Liver (tissue), 9 donors: ENCODE measurements around the gene PIN1. TPM values are rescaled to one million over a fixed set of nuclear protein-coding genes. Genes with fewer than 3 reads are reported as not detected.

Experiments
- DNase-seq: peaks from one replicate; pipeline ENCODE4 v3.0.0-alpha.2; 2017; ENCODE audit warnings: low spot score
- H3K27ac ChIP-seq, 2 donors: one replicate each; pipeline ENCODE4 v1.7.0; 2013; ENCODE audit warnings: inconsistent platforms in 2 of 2, low read length in 2 of 2, control low read depth in 1 of 2, low read depth in 1 of 2, mild to moderate bottlenecking in 1 of 2
- H3K27me3 ChIP-seq, 4 donors: one replicate each; pipeline versions ENCODE4 v1.6.1 to v1.7.0; 2013; ENCODE audit warnings: low read length in 3 of 4, inconsistent platforms in 1 of 4, mild to moderate bottlenecking in 1 of 4, moderate library complexity in 1 of 4; ENCODE audit not compliant: control insufficient read depth in 4 of 4, insufficient read depth in 4 of 4
- H3K36me3 ChIP-seq, 4 donors: one replicate each; pipeline versions ENCODE4 v1.6.1 to v1.7.0; 2013; ENCODE audit warnings: low read length in 3 of 4, mild to moderate bottlenecking in 3 of 4, low read depth in 1 of 4, moderate library complexity in 1 of 4; ENCODE audit not compliant: control insufficient read depth in 4 of 4, insufficient read depth in 3 of 4
- H3K4me1 ChIP-seq, 4 donors: one replicate each; pipeline versions ENCODE4 v1.6.1 to v1.7.0; 2013; ENCODE audit warnings: low read length in 3 of 4, mild to moderate bottlenecking in 3 of 4, moderate library complexity in 1 of 4; ENCODE audit not compliant: control insufficient read depth in 4 of 4, insufficient read depth in 4 of 4
- H3K4me3 ChIP-seq, 3 donors: one replicate each; pipeline versions ENCODE4 v1.6.1 to v1.7.0; 2013; ENCODE audit warnings: low read length in 3 of 3, control low read depth in 1 of 3, low read depth in 1 of 3, mild to moderate bottlenecking in 1 of 3
- H3K9ac ChIP-seq, 2 donors: one replicate each; pipeline ENCODE4 v1.7.0; 2013; ENCODE audit warnings: low read length in 2 of 2, mild to moderate bottlenecking in 2 of 2, moderate library complexity in 2 of 2, control low read depth in 1 of 2, low read depth in 1 of 2
- H3K9me3 ChIP-seq, 4 donors: one replicate each; pipeline versions ENCODE4 v1.6.1 to v1.7.0; 2013; ENCODE audit warnings: low read length in 3 of 4; ENCODE audit not compliant: control insufficient read depth in 4 of 4
- ATF3 ChIP-seq: IDR thresholded peaks from 2 replicates; pipeline ENCODE4 v1.6.1; 2016; ENCODE audit warnings: antibody characterized with exemption
- FOXA1 ChIP-seq: IDR thresholded peaks from 2 replicates; pipeline ENCODE4 v1.6.1; 2016; ENCODE audit warnings: antibody characterized with exemption
- FOXA2 ChIP-seq: IDR thresholded peaks from 2 replicates; pipeline ENCODE4 v1.6.1; 2016; ENCODE audit warnings: antibody characterized with exemption
- HNF4G ChIP-seq: IDR thresholded peaks from 2 replicates; pipeline ENCODE4 v1.6.1; 2016; ENCODE audit warnings: antibody characterized with exemption
- JUND ChIP-seq, 2 donors: IDR thresholded peaks; 2 replicates each; pipeline ENCODE4 v1.6.1; 2016; ENCODE audit warnings: antibody characterized with exemption in 2 of 2
- MAX ChIP-seq: IDR thresholded peaks from 2 replicates; pipeline ENCODE4 v1.6.1; 2016; ENCODE audit warnings: antibody characterized with exemption
- NR2F2 ChIP-seq: IDR thresholded peaks from 2 replicates; pipeline ENCODE4 v1.6.1; 2016; ENCODE audit warnings: antibody characterized with exemption
- RAD21 ChIP-seq, 2 donors: IDR thresholded peaks; 2 replicates each; pipeline ENCODE4 v1.6.1; 2016; ENCODE audit warnings: antibody characterized with exemption in 2 of 2, mild to moderate bottlenecking in 2 of 2
- REST ChIP-seq: IDR thresholded peaks from 2 replicates; pipeline ENCODE4 v1.6.1; 2016; ENCODE audit warnings: antibody characterized with exemption, mild to moderate bottlenecking
- RXRA ChIP-seq, 2 donors: IDR thresholded peaks; 2 replicates each; pipeline ENCODE4 v1.6.1; 2017 to 2018; ENCODE audit warnings: antibody characterized with exemption in 2 of 2, mild to moderate bottlenecking in 1 of 2
- SP1 ChIP-seq: IDR thresholded peaks from 2 replicates; pipeline ENCODE4 v1.6.1; 2018; ENCODE audit warnings: antibody characterized with exemption, mild to moderate bottlenecking
- TAF1 ChIP-seq: conservative IDR thresholded peaks from 2 replicates; pipeline ENCODE4 v1.6.1; 2016; ENCODE audit warnings: antibody characterized with exemption, mild to moderate bottlenecking
- YY1 ChIP-seq: IDR thresholded peaks from 2 replicates; pipeline ENCODE4 v1.6.1; 2016; ENCODE audit warnings: antibody characterized with exemption, mild to moderate bottlenecking
- WGBS: extraction: QIAGEN DNeasy Blood & Tissue Kit; methylation state at CpG from one replicate; pipeline ENCODE4 v1.1.7; 2013; 5-methylcytosine and 5-hydroxymethylcytosine counted together
- polyA plus RNA-seq, 2 donors: library from polyadenylated mRNA; stranded (reverse) in 1 of 2; unstranded in 1 of 2; fragments of 200-250 nt in 1 of 2; fragments of >200 nt in 1 of 2; fragmentation: Nextera tagmentation in 1 of 2; extraction: Ambion mirVana in 1 of 2; gene quantifications; one replicate each; pipeline versions ENCODE4 v1.2.1 to v1.2.3, GENCODE V29; 2013 to 2015
- total RNA-seq, 2 donors: library from RNA; depleted of rRNA; stranded (reverse); fragments of >200 nt; gene quantifications; one replicate each; pipeline ENCODE4 v1.2.3, GENCODE V29; 2014
- donor health status: healthy.
- donor health status: healthy.
- donor health status: healthy.
- donor health status: healthy.
- donor health status: healthy.

Gene PIN1
- total and polyA plus RNA-seq, 4 donors: 34.4 to 51.3 (median 39.9) TPM

- no peak for TF ChIP-seq REST
- TF ChIP-seq YY1: no peak
- TF ChIP-seq RAD21 (IDR thresholded peaks at IDR 0.05): no peak
- no peak for TF ChIP-seq NR2F2
Measured at GRCh38 chr19:9862938-9863337, 27.8 kb downstream of the PIN1 start (continued).

GRCh38 chr19:9863759-9864158 is 28.6 kb downstream of the PIN1 start:
- TF ChIP-seq FOXA1 (no peak), ATF3 (no peak), NR2F2 (no peak), RAD21 (IDR thresholded peaks at IDR 0.05) (no peak), TAF1 (no peak), MAX (no peak), FOXA2 (no peak), RXRA (IDR thresholded peaks at IDR 0.05) (no peak), JUND (IDR thresholded peaks at IDR 0.05) (no peak), YY1 (no peak), HNF4G (no peak)
- Histone ChIP-seq H3K27ac (no peak overlapping the region), H3K27me3 (no peaks in the 10 kb centered on the region), H3K4me3 (no peak overlapping the region), H3K9ac (no peak overlapping the region), H3K9me3 (no peaks in the 10 kb centered on the region), H3K36me3 (no peaks in the 10 kb centered on the region), H3K4me1 (no peaks in the 10 kb centered on the region)
- WGBS: 91% methylated on average over 5 of the region's 5 CpGs
- DNase-seq: no peak

- Histone ChIP-seq H3K4me3 (no peak overlapping the region), H3K9ac (no peak overlapping the region), H3K4me1 (no peaks in the 10 kb centered on the region), H3K27ac (no peak overlapping the region), H3K27me3 (no peaks in the 10 kb centered on the region), H3K36me3 (no peaks in the 10 kb centered on the region), H3K9me3 (no peaks in the 10 kb centered on the region)
- TF ChIP-seq REST: no peak
- no peak for TF ChIP-seq SP1
- no peak for DNase-seq
- 89% methylated on average over 16 of the region's 16 CpGs for WGBS
Measured at GRCh38 chr19:9865732-9866501, 30.8 kb downstream of the PIN1 start.
